PC-3 (cell line): ENCODE measurements around the gene LAMB2. TPM values are rescaled to one million over a fixed set of nuclear protein-coding genes. Genes with fewer than 3 reads are reported as not detected.

Source experiments
- ATAC-seq: fragments of 200-7000 bp; cut with Tn5 transposase; 2 replicates; pipeline ENCODE4 v1.9.1; 2020; ENCODE audit warnings: mild to moderate bottlenecking, moderate library complexity
- BruUV-seq: library from RNA; stranded (reverse); fragments of 400-500 nt; replicated peaks from 2 replicates; lab custom pipeline; 2021; lab: Mats Ljungman, UMichigan
- CTCF ChIA-PET: fragments of 300-600 bp; sonication (Branson Sonifier 250); formaldehyde crosslinking; loops from one replicate; lab custom pipeline; 2022; ENCODE audit warnings: antibody characterized with exemption; lab: Charles Lee
- POLR2A ChIA-PET: fragments of 300-600 bp; sonication (Branson Sonifier 250); formaldehyde crosslinking; loops from one replicate; lab custom pipeline; 2022; ENCODE audit warnings: antibody characterized with exemption; ENCODE audit not compliant: unreplicated experiment; lab: Charles Lee
- DNase-seq: peaks from one replicate; pipeline ENCODE4 v3.0.0-alpha.2; 2015
- H2AFZ ChIP-seq: fragments of 300-600 bp; sonication (generic); 2 replicates; pipeline ENCODE4 v1.6.0; 2016; ENCODE audit warnings: antibody characterized with exemption, low read length
- H3F3A ChIP-seq: fragments of 300-600 bp; sonication (generic); one replicate; pipeline ENCODE4 v1.6.0; 2017; ENCODE audit warnings: antibody characterized with exemption, low read length, control low read depth, mild to moderate bottlenecking; ENCODE audit not compliant: unreplicated experiment
- H3K27ac ChIP-seq: fragments of 300-600 bp; sonication (generic); 2 replicates; pipeline ENCODE4 v1.5.1; 2016; ENCODE audit warnings: mild to moderate bottlenecking, low read length
- H3K27me3 ChIP-seq: fragments of 300-600 bp; sonication (generic); 2 replicates; pipeline ENCODE4 v1.6.1; 2016; ENCODE audit warnings: low read length, mixed read lengths
- H3K36me3 ChIP-seq: fragments of 300-600 bp; sonication (generic); 2 replicates; pipeline ENCODE4 v1.6.1; 2016; ENCODE audit warnings: low read depth, mixed run types, low read length, mixed read lengths
- H3K4me1 ChIP-seq: fragments of 300-600 bp; sonication (generic); 2 replicates; pipeline ENCODE4 v1.5.1; 2016; ENCODE audit warnings: low read length; ENCODE audit not compliant: insufficient read depth
- H3K4me2 ChIP-seq: fragments of 300-600 bp; sonication (generic); 2 replicates; pipeline ENCODE4 v1.6.0; 2016; ENCODE audit warnings: low read length
- H3K4me3 ChIP-seq: fragments of 300-600 bp; sonication (generic); 2 replicates; pipeline ENCODE4 v1.5.1; 2016; ENCODE audit warnings: mild to moderate bottlenecking, low read length, mixed read lengths
- H3K79me2 ChIP-seq: fragments of 300-600 bp; sonication (generic); 2 replicates; pipeline ENCODE4 v1.6.1; 2017; ENCODE audit warnings: low read length, mixed read lengths
- H3K9ac ChIP-seq: fragments of 300-600 bp; sonication (generic); 2 replicates; pipeline ENCODE4 v1.6.0; 2016; ENCODE audit warnings: mild to moderate bottlenecking, low read length
- H3K9me2 ChIP-seq: fragments of 300-600 bp; sonication (generic); replicated peaks from 2 replicates; pipeline ENCODE4 v1.6.1; 2016; ENCODE audit warnings: mixed run types, low read length, mixed read lengths
- H3K9me3 ChIP-seq: fragments of 300-600 bp; sonication (generic); 2 replicates; pipeline ENCODE4 v1.6.1; 2016; ENCODE audit warnings: low read length, mixed read lengths
- H4K20me1 ChIP-seq: fragments of 300-600 bp; sonication (generic); 2 replicates; pipeline ENCODE4 v1.6.1; 2016; ENCODE audit warnings: low read length, mixed read lengths
- EZH2 ChIP-seq: fragments of 300-600 bp; sonication (generic); IDR thresholded peaks from one replicate; pipeline ENCODE4 v1.6.1; 2017; ENCODE audit warnings: antibody characterized with exemption, mild to moderate bottlenecking, low read length; ENCODE audit not compliant: unreplicated experiment
- EZH2phosphoT487 ChIP-seq: fragments of 300-600 bp; sonication (generic); IDR thresholded peaks from 2 replicates; pipeline ENCODE4 v1.6.1; 2018; ENCODE audit warnings: mild to moderate bottlenecking, antibody characterized with exemption, low read length, borderline replicate concordance
- intact Hi-C: fragments of 100-400 bp; cut with micrococcal nuclease; formaldehyde crosslinking; loops from 2 replicates; pipeline ENCODE4 v1.9.0; 2023
- total RNA-seq: library from RNA; depleted of rRNA; stranded (reverse); fragments of >200 nt; gene quantifications from 2 replicates; pipeline ENCODE4 v1.2.3, GENCODE V29; 2014
- TF ChIP-seq, protein P1 (sequence below): fragments of 300-600 bp; sonication (generic); conservative IDR thresholded peaks from 2 replicates; pipeline ENCODE4 v1.5.1; 2017; ENCODE audit warnings: antibody characterized with exemption, low read depth, mild to moderate bottlenecking, low read length

The LAMB2 gene
- total RNA-seq, 1 experiment from 2014 or later, result 240 TPM

DNA sequence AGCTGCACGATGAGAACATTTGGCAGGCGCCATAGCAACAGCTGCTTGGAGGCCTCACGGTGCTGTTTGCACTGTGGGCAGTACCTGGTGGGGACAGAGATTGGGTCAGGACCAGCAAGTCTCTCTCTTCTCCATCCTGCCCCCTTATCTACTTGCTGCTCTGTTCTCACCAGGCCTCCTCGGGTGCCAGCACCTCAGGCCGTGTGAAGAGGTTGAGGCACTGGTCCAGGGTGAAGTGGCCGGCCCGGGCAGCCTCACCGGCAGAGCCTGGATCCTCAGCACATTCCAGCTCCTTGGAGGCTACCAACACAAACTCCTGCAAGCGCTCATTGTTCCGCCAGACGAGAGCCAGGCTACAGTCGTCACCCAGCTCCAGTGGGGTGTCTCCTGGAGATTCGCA is 22.1 kb downstream of the LAMB2 start:
- H3K4me3 ChIP-seq, result no peak overlapping the region
- H3K36me3 ChIP-seq, result peaks cover 54% of the 10 kb centered on the region; the same call in 1 of the 2 replicates
- intact Hi-C loops, result no loop called here
- no peaks in the 10 kb centered on the region for H3K9me3 ChIP-seq
- no peaks in the 10 kb centered on the region for H3K4me1 ChIP-seq
- H3K27me3 ChIP-seq, result no peaks in the 10 kb centered on the region
- no peaks in the 10 kb centered on the region for H4K20me1 ChIP-seq
- no peak overlapping the region for H3K9ac ChIP-seq
- H2AFZ ChIP-seq, result no peak overlapping the region
- TF ChIP-seq EZH2, result no peak
- TF ChIP-seq EZH2phosphoT487, result no peak
- TF ChIP-seq, protein P1, sequence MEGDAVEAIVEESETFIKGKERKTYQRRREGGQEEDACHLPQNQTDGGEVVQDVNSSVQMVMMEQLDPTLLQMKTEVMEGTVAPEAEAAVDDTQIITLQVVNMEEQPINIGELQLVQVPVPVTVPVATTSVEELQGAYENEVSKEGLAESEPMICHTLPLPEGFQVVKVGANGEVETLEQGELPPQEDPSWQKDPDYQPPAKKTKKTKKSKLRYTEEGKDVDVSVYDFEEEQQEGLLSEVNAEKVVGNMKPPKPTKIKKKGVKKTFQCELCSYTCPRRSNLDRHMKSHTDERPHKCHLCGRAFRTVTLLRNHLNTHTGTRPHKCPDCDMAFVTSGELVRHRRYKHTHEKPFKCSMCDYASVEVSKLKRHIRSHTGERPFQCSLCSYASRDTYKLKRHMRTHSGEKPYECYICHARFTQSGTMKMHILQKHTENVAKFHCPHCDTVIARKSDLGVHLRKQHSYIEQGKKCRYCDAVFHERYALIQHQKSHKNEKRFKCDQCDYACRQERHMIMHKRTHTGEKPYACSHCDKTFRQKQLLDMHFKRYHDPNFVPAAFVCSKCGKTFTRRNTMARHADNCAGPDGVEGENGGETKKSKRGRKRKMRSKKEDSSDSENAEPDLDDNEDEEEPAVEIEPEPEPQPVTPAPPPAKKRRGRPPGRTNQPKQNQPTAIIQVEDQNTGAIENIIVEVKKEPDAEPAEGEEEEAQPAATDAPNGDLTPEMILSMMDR, result no peak
- ATAC-seq (no peak), DNase-seq (no peak)
- ChIA-PET CTCF (interaction anchor here (0.6 kb wide), 1 partner anchor 17 kb away, joined by 3 read pairs; no protein-coding TSS in a partner anchor), POLR2A (no interaction called here)
- peaks cover 3% of the 10 kb centered on the region for H3F3A ChIP-seq
- no peak overlapping the region for H3K27ac ChIP-seq
- no peak overlapping the region for H3K4me2 ChIP-seq
- no peaks in the 10 kb centered on the region for H3K9me2 ChIP-seq
- no peaks in the 10 kb centered on the region for H3K79me2 ChIP-seq
- BruUV-seq, result TSS peak; percentile 5

DNA sequence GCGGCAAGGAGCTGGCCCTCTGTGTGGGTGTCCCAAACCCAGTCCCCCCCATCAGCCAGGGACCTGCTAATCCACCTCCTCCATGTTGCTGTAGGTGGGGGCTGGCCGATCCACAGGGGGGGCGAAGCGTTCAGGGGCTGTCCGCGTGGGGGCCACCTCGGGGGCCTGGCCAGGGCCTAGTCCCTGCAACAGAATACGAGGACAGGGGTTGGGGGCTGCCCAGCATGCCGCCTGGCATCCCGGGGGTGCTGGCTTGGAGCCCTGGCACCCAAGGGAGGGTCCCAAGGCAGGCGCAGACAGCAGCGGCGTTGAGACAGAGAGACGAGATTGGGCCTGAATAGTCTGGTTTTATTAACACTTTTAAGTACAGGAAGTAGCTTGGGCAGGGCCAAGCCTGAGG is 24.5 kb downstream of the LAMB2 start:
- ChIA-PET POLR2A (no interaction called here), CTCF (no interaction called here)
- BruUV-seq, result no TSS peak
- TF ChIP-seq EZH2 (no peak), EZH2phosphoT487 (no peak)
- TF ChIP-seq, protein P1, result no peak
- H2AFZ ChIP-seq, result no peak overlapping the region
- H4K20me1 ChIP-seq, result no peaks in the 10 kb centered on the region
- no peaks in the 10 kb centered on the region for H3K27me3 ChIP-seq
- intact Hi-C loops, result no loop called here
- peaks cover 16% of the 10 kb centered on the region for H3K79me2 ChIP-seq
- peaks cover 17% of the 10 kb centered on the region for H3K4me1 ChIP-seq
- H3K4me2 ChIP-seq, result no peak overlapping the region
- H3K9ac ChIP-seq, result no peak overlapping the region
- no peaks in the 10 kb centered on the region for H3K9me2 ChIP-seq
- no peak overlapping the region for H3K4me3 ChIP-seq
- H3F3A ChIP-seq, result peaks cover 6% of the 10 kb centered on the region
- no peaks in the 10 kb centered on the region for H3K9me3 ChIP-seq
- ATAC-seq (no peak), DNase-seq (no peak)
- H3K36me3 ChIP-seq, result peaks cover 40% of the 10 kb centered on the region; the same call in 1 of the 2 replicates
- no peak overlapping the region for H3K27ac ChIP-seq

DNA sequence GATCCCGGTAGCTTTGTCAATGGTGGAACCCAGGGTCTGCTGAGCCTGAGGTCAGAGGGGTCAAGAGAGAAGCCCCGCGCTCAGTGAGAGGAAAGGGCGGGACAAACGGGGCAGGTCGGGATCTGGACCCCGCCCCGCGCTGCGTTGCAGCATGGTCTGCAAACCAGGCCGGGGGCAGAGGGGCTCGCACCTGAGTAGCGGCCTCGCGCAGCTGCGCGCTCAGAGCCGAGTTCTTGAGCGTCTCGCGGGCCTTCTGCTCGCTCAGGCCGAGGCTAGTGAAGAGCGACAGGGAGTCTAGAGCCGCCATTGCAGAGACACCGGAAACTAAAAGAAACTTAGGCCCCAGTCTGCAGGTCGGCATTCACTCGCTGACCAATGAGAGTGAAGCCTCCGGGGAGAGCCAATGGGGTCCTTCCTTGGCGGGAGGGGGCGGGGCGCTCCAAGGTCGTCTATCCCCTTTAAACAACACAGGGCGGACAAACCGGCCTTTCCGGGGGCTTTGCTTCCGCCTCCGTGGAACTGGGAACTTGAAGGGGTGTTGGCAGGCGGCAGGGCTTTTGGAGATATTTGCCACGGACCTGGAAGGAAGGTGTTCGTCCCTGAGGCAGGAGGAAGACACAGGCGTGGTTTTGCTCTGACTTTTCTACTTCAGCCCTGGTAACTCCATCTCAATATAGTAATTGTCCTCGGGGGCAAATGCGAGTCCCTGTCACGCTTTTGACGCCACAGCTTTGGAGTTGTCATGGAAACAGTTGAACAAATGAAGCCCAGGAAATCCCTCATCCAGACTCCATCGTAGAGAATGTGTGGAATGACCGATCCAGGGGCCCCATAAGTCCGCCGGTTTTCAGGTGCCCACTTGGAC is 28.2 kb downstream of the LAMB2 start, which contains the start of gene QARS1:
Gene QARS1 (minus strand): TSS at position 331 of the 865 bp plus-strand sequence. CDS start 24 bp downstream, at position 307.
- ChIA-PET CTCF (no interaction called here), POLR2A (no interaction called here)
- peak within 1 kb of the TSS; percentile 98 for H3K4me2 ChIP-seq
- peaks cover 29% of the 10 kb centered on the region for H3K79me2 ChIP-seq
- intact Hi-C loops, result loop anchor here (1.0 kb wide), 1 partner anchor 10 kb away; the partner anchor contains the start of gene QRICH1
- TSS peak; percentile 95 for BruUV-seq
- H3K27me3 ChIP-seq, result no peaks in the 10 kb centered on the region
- DNase-seq (peak; percentile 90), ATAC-seq (peak; percentile 98)
- peak within 1 kb of the TSS; percentile 89 for H2AFZ ChIP-seq
- H3K4me1 ChIP-seq, result peaks cover 21% of the 10 kb centered on the region
- TF ChIP-seq EZH2phosphoT487, result no peak
- TF ChIP-seq EZH2, result no peak
- TF ChIP-seq, protein P1, result no peak
- no peaks in the 10 kb centered on the region for H3K9me2 ChIP-seq
- H3K27ac ChIP-seq, result peak within 1 kb of the TSS; percentile 67
- H3K9ac ChIP-seq, result peak within 1 kb of the TSS; percentile 92
- H3K4me3 ChIP-seq, result peak within 1 kb of the TSS; percentile 91
- no peaks in the 10 kb centered on the region for H4K20me1 ChIP-seq
- peaks cover 38% of the 10 kb centered on the region for H3K36me3 ChIP-seq
- peaks cover 6% of the 10 kb centered on the region for H3F3A ChIP-seq
- no peaks in the 10 kb centered on the region for H3K9me3 ChIP-seq
